ENCODE data around the gene PCBP2.

PCBP2 gene

GRCh38 chr12:53508534-53509170 lies 56.8 kb downstream of the PCBP2 start:
- peak; percentile 58 for DNase-seq (ENCODE audit: low read depth)

- no peak for DNase-seq (ENCODE audit: low read depth)
These were observed 58.4 kb downstream of the PCBP2 start for GRCh38 chr12:53510181-53510812.

GRCh38 chr12:53513712-53514410 lies 62.0 kb downstream of the PCBP2 start:
- DNase-seq (ENCODE audit: low read depth), result no peak

- DNase-seq (ENCODE audit: low read depth), result no peak
These were observed 62.9 kb downstream of the PCBP2 start for GRCh38 chr12:53514628-53515290.

GRCh38 chr12:53515291-53515680 lies 63.4 kb downstream of the PCBP2 start:
- no peak for DNase-seq (ENCODE audit: low read depth)

- DNase-seq (ENCODE audit: low read depth), result no peak
These were observed 65.0 kb downstream of the PCBP2 start for GRCh38 chr12:53516758-53517455.

- DNase-seq (ENCODE audit: low read depth), result no peak
These were observed 66.5 kb downstream of the PCBP2 start for GRCh38 chr12:53518381-53518780.

- DNase-seq (ENCODE audit: low read depth), result no peak
These were observed 71.2 kb downstream of the PCBP2 start for GRCh38 chr12:53523131-53523530.

- DNase-seq (ENCODE audit: low read depth), result no peak
These were observed 72.6 kb downstream of the PCBP2 start for GRCh38 chr12:53524476-53524875.

GRCh38 chr12:53530061-53530460 lies 78.2 kb downstream of the PCBP2 start:
- DNase-seq (ENCODE audit: low read depth), result no peak

Data from amniotic epithelial cell (primary cell).